ENCODE measurements around the gene MROH7.

- TF ChIP-seq SIN3A (IDR thresholded peaks at IDR 0.05; ENCODE audit: borderline replicate concordance, insufficient read depth, low read length) (no peak), POLR2AphosphoS5 (IDR thresholded peaks at IDR 0.05; ENCODE audit: low read depth, low read length) (no peak), TAF1 (IDR thresholded peaks at IDR 0.05; ENCODE audit: borderline replicate concordance, insufficient read depth, low read length) (no peak), REST (IDR thresholded peaks at IDR 0.05; ENCODE audit: insufficient read depth in 1 of 2, low read depth in 2 of 2, low read length in 2 of 2) (no peak), FOXP2 (optimal IDR thresholded peaks at IDR 0.05; ENCODE audit: borderline replicate concordance, extremely low read depth, extremely low read length, insufficient read depth) (no peak)
Measured at GRCh38 chr1:54745864-54746263, 104.3 kb downstream of the MROH7 start.

Measured in PFSK-1 (cell line).